ENCODE results near the gene IL12A.

The IL12A gene

DNA sequence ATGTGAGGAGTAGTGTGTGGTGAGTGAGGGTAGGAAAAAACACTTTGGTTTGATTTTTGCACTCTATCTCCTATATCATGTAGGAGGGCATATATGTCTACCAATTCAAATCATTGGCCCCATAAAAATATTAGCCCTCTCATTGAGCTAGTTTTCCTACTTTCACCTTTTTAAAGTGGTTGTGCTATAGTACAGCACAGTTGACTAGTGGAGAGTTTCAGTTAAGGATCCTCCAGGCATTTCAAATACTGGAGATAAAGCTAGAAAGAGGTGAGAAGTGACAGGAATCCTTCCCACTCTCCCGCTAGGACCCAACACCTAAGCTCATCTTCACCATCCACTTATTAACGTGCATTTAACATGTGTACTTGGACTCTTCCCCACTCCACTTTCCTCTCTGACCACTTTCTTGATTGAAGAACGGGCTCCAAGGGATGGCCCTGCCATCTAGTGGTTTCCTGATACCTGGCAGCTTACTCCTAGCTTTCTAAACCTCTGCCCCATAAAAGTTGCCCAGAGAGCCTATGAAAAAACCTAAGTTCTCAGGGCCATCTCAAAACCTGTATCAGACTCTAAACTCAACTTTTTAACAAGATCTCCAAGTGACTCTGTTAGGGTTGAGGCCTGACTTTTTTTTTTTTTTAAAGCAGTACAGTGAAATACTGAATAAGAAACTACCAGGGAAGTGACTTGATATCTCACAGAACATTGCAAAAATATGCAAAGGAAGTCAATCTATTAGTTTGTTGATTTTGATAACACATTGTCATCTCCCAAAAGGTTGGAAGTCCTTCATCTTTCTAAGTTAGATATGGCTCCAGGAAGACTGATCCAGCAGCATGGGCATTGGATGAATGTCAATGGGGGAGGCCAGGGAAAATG lies 17.9 kb downstream of the IL12A start:
- Histone ChIP-seq H3K4me1 (ENCODE audit: control insufficient read depth, insufficient read depth, low read length, poor library complexity, severe bottlenecking) (no peaks in the 10 kb centered on the region), H3K36me3 (ENCODE audit: control insufficient read depth, insufficient read depth, low read length) (no peaks in the 10 kb centered on the region), H3K4me3 (ENCODE audit: insufficient read depth, low read depth, low read length, poor library complexity, severe bottlenecking) (no peak overlapping the region), H3K27ac (ENCODE audit: insufficient read depth, low read length, poor library complexity, severe bottlenecking) (no peak overlapping the region), H3K27me3 (replicated peaks; ENCODE audit: control insufficient read depth, insufficient read depth, low read length, poor library complexity, severe bottlenecking) (no peaks in the 10 kb centered on the region), H3K9me3 (ENCODE audit: control insufficient read depth, low read length) (no peaks in the 10 kb centered on the region)
- DNase-seq: no peak

DNA sequence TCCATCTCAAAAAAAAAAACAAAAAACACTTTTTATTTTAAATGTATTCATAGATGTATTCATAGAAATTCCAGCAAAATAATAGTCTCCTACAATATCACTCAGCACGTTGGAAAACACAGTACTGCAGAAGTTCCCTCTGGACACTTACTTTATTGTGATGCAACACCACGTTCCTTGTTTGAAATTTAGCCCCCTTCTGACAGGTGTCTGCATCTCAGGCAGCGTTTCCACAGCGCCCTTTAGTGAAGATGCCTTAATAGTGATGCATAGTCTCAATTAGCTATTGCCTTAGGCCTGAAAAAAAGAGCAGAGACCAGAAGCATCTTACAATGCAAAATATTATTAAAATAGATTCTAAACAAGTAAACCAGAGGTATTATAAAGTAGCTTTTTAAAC lies 20.3 kb downstream of the IL12A start:
- Histone ChIP-seq H3K27me3 (replicated peaks; ENCODE audit: control insufficient read depth, insufficient read depth, low read length, poor library complexity, severe bottlenecking) (no peaks in the 10 kb centered on the region), H3K9me3 (ENCODE audit: control insufficient read depth, low read length) (no peaks in the 10 kb centered on the region), H3K4me3 (ENCODE audit: insufficient read depth, low read depth, low read length, poor library complexity, severe bottlenecking) (no peak overlapping the region), H3K27ac (ENCODE audit: insufficient read depth, low read length, poor library complexity, severe bottlenecking) (no peak overlapping the region), H3K36me3 (ENCODE audit: control insufficient read depth, insufficient read depth, low read length) (no peaks in the 10 kb centered on the region), H3K4me1 (ENCODE audit: control insufficient read depth, insufficient read depth, low read length, poor library complexity, severe bottlenecking) (no peaks in the 10 kb centered on the region)
- DNase-seq: no peak

GRCh38 chr3:160009525-160009924 lies 20.9 kb downstream of the IL12A start:
- no peak overlapping the region for H3K4me3 ChIP-seq (ENCODE audit: insufficient read depth, low read depth, low read length, poor library complexity, severe bottlenecking)

GRCh38 chr3:160010578-160010977 lies 21.9 kb downstream of the IL12A start:
- H3K27me3 ChIP-seq (replicated peaks; ENCODE audit: control insufficient read depth, insufficient read depth, low read length, poor library complexity, severe bottlenecking): no peaks in the 10 kb centered on the region
- H3K36me3 ChIP-seq (ENCODE audit: control insufficient read depth, insufficient read depth, low read length): no peaks in the 10 kb centered on the region
- no peak for DNase-seq
- no peaks in the 10 kb centered on the region for H3K4me1 ChIP-seq (ENCODE audit: control insufficient read depth, insufficient read depth, low read length, poor library complexity, severe bottlenecking)
- H3K4me3 ChIP-seq (ENCODE audit: insufficient read depth, low read depth, low read length, poor library complexity, severe bottlenecking): no peak overlapping the region
- H3K27ac ChIP-seq (ENCODE audit: insufficient read depth, low read length, poor library complexity, severe bottlenecking): no peak overlapping the region
- no peaks in the 10 kb centered on the region for H3K9me3 ChIP-seq (ENCODE audit: control insufficient read depth, low read length)

More at GRCh38 chr3:160009525-160009924, 20.9 kb downstream of the IL12A start:
- no peak overlapping the region for H3K27ac ChIP-seq (ENCODE audit: insufficient read depth, low read length, poor library complexity, severe bottlenecking)
- H3K4me1 ChIP-seq (ENCODE audit: control insufficient read depth, insufficient read depth, low read length, poor library complexity, severe bottlenecking): no peaks in the 10 kb centered on the region
- H3K36me3 ChIP-seq (ENCODE audit: control insufficient read depth, insufficient read depth, low read length): no peaks in the 10 kb centered on the region
- no peak for DNase-seq
- no peaks in the 10 kb centered on the region for H3K9me3 ChIP-seq (ENCODE audit: control insufficient read depth, low read length)
- no peaks in the 10 kb centered on the region for H3K27me3 ChIP-seq (replicated peaks; ENCODE audit: control insufficient read depth, insufficient read depth, low read length, poor library complexity, severe bottlenecking)

GRCh38 chr3:160012108-160012507 lies 23.5 kb downstream of the IL12A start:
- Histone ChIP-seq H3K4me1 (ENCODE audit: control insufficient read depth, insufficient read depth, low read length, poor library complexity, severe bottlenecking) (no peaks in the 10 kb centered on the region), H3K4me3 (ENCODE audit: insufficient read depth, low read depth, low read length, poor library complexity, severe bottlenecking) (no peak overlapping the region), H3K9me3 (ENCODE audit: control insufficient read depth, low read length) (no peaks in the 10 kb centered on the region), H3K27ac (ENCODE audit: insufficient read depth, low read length, poor library complexity, severe bottlenecking) (no peak overlapping the region), H3K27me3 (replicated peaks; ENCODE audit: control insufficient read depth, insufficient read depth, low read length, poor library complexity, severe bottlenecking) (no peaks in the 10 kb centered on the region), H3K36me3 (ENCODE audit: control insufficient read depth, insufficient read depth, low read length) (no peaks in the 10 kb centered on the region)
- DNase-seq: no peak

DNA sequence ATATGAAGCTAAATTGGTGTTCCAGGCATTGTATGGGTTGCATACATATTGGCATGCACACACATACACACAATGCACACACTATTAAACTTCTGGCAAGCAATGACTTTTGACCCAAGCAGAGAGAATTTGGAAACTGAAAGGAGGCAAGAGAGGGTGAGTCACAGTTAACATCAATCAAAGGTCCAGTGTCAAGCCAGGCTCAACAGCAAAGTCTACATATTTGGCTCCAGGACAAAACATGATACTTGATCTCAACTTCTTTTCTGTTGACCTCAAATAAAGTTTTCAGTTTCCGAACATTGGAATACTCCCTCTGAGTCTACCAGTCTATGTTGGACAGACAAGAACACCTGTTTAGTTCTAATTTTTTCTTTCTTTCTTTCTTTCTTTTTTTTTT lies 28.3 kb downstream of the IL12A start:
- H3K9me3 ChIP-seq (ENCODE audit: control insufficient read depth, low read length): no peaks in the 10 kb centered on the region
- DNase-seq: no peak
- H3K4me3 ChIP-seq (ENCODE audit: insufficient read depth, low read depth, low read length, poor library complexity, severe bottlenecking): no peak overlapping the region
- no peaks in the 10 kb centered on the region for H3K27me3 ChIP-seq (replicated peaks; ENCODE audit: control insufficient read depth, insufficient read depth, low read length, poor library complexity, severe bottlenecking)
- no peaks in the 10 kb centered on the region for H3K36me3 ChIP-seq (ENCODE audit: control insufficient read depth, insufficient read depth, low read length)
- H3K27ac ChIP-seq (ENCODE audit: insufficient read depth, low read length, poor library complexity, severe bottlenecking): no peak overlapping the region
- H3K4me1 ChIP-seq (ENCODE audit: control insufficient read depth, insufficient read depth, low read length, poor library complexity, severe bottlenecking): no peaks in the 10 kb centered on the region

GRCh38 chr3:160018959-160019358 lies 30.3 kb downstream of the IL12A start:
- Histone ChIP-seq H3K4me3 (ENCODE audit: insufficient read depth, low read depth, low read length, poor library complexity, severe bottlenecking) (no peak overlapping the region), H3K4me1 (ENCODE audit: control insufficient read depth, insufficient read depth, low read length, poor library complexity, severe bottlenecking) (no peaks in the 10 kb centered on the region), H3K27me3 (replicated peaks; ENCODE audit: control insufficient read depth, insufficient read depth, low read length, poor library complexity, severe bottlenecking) (no peaks in the 10 kb centered on the region), H3K36me3 (ENCODE audit: control insufficient read depth, insufficient read depth, low read length) (no peaks in the 10 kb centered on the region), H3K9me3 (ENCODE audit: control insufficient read depth, low read length) (no peaks in the 10 kb centered on the region), H3K27ac (ENCODE audit: insufficient read depth, low read length, poor library complexity, severe bottlenecking) (no peak overlapping the region)
- DNase-seq: no peak

GRCh38 chr3:160020057-160020711 lies 31.5 kb downstream of the IL12A start:
- H3K4me1 ChIP-seq (ENCODE audit: control insufficient read depth, insufficient read depth, low read length, poor library complexity, severe bottlenecking): no peaks in the 10 kb centered on the region
- no peak overlapping the region for H3K4me3 ChIP-seq (ENCODE audit: insufficient read depth, low read depth, low read length, poor library complexity, severe bottlenecking)
- no peaks in the 10 kb centered on the region for H3K9me3 ChIP-seq (ENCODE audit: control insufficient read depth, low read length)

GRCh38 chr3:160022068-160022467 lies 33.4 kb downstream of the IL12A start:
- Histone ChIP-seq H3K4me1 (ENCODE audit: control insufficient read depth, insufficient read depth, low read length, poor library complexity, severe bottlenecking) (no peaks in the 10 kb centered on the region), H3K27ac (ENCODE audit: insufficient read depth, low read length, poor library complexity, severe bottlenecking) (no peak overlapping the region), H3K9me3 (ENCODE audit: control insufficient read depth, low read length) (no peaks in the 10 kb centered on the region), H3K27me3 (replicated peaks; ENCODE audit: control insufficient read depth, insufficient read depth, low read length, poor library complexity, severe bottlenecking) (no peaks in the 10 kb centered on the region), H3K4me3 (ENCODE audit: insufficient read depth, low read depth, low read length, poor library complexity, severe bottlenecking) (no peak overlapping the region), H3K36me3 (ENCODE audit: control insufficient read depth, insufficient read depth, low read length) (no peaks in the 10 kb centered on the region)
- no peak for DNase-seq

More at GRCh38 chr3:160020057-160020711, 31.5 kb downstream of the IL12A start:
- no peaks in the 10 kb centered on the region for H3K27me3 ChIP-seq (replicated peaks; ENCODE audit: control insufficient read depth, insufficient read depth, low read length, poor library complexity, severe bottlenecking)
- DNase-seq: no peak
- H3K27ac ChIP-seq (ENCODE audit: insufficient read depth, low read length, poor library complexity, severe bottlenecking): no peak overlapping the region
- no peaks in the 10 kb centered on the region for H3K36me3 ChIP-seq (ENCODE audit: control insufficient read depth, insufficient read depth, low read length)

DNA sequence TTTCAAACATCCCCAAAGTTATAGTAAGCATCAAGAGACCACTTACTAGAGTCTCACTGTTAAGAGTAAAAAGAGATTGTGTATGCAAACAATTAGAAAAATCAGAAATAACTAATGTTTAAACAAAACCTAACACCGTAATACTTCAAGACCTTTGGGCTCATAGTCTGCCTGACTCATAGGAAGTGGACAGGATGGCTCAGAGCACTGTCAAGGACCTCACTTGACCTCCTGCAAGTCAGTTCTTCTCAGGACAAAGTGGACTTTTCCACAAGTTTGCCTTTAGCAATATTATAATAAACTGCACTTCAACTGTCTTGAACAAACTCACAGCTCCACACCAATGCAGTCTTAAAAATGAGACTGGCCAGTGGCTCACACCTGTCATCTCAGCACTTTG lies 34.8 kb downstream of the IL12A start:
- no peaks in the 10 kb centered on the region for H3K27me3 ChIP-seq (replicated peaks; ENCODE audit: control insufficient read depth, insufficient read depth, low read length, poor library complexity, severe bottlenecking)
- H3K4me1 ChIP-seq (ENCODE audit: control insufficient read depth, insufficient read depth, low read length, poor library complexity, severe bottlenecking): no peaks in the 10 kb centered on the region
- no peaks in the 10 kb centered on the region for H3K36me3 ChIP-seq (ENCODE audit: control insufficient read depth, insufficient read depth, low read length)
- H3K4me3 ChIP-seq (ENCODE audit: insufficient read depth, low read depth, low read length, poor library complexity, severe bottlenecking): no peak overlapping the region
- DNase-seq: no peak
- H3K27ac ChIP-seq (ENCODE audit: insufficient read depth, low read length, poor library complexity, severe bottlenecking): no peak overlapping the region
- no peaks in the 10 kb centered on the region for H3K9me3 ChIP-seq (ENCODE audit: control insufficient read depth, low read length)
